Endometrial microvascular endothelial cells (primary cell): ENCODE data around the gene PHC2. TPM values are rescaled to one million over a fixed set of nuclear protein-coding genes. Genes with fewer than 3 reads are reported as not detected.
"Not testable (repeated sequence)": the region's sequence is repeated elsewhere in the genome, so short reads cannot be mapped to it uniquely, and the experiment has no call there.

Source experiments
- in situ Hi-C: cut with HindIII; loops from 2 replicates; pipeline ENCODE4 v1.10.0; 2017; ENCODE audit warnings: low sequenced_read_pairs, low pct_unique_long_range_greater_than_20kb; ENCODE audit errors: inconsistent ontology term
- total RNA-seq: library from RNA; depleted of rRNA; stranded (reverse); fragments of >200 nt; gene quantifications from one replicate; pipeline ENCODE4 v1.2.3, GENCODE V29; 2015; ENCODE audit errors: inconsistent ontology term

The PHC2 gene
- total RNA-seq, 1 donor from 2014 or later, result 112 TPM

- in situ Hi-C loops, result no loop called here
Observed at GRCh38 chr1:33292726-33293340, 138.1 kb downstream of the PHC2 start.

- in situ Hi-C loops, result not testable (repeated sequence)
Observed at GRCh38 chr1:33290615-33291014, 140.3 kb downstream of the PHC2 start.

DNA sequence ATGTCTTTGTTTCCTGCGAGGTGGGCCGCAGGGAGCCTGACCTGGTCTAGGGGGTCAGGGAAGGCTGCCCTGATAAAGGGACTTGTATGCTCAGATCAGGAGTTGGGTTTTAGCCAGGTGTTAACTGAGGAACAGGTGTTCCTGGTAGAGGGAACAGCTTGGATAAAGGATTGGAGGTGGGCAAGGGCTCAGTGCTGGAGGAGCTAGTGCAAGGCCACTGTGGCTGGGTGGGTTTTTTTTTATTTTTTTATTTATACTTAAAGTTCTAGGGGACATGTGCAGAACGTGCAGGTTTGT lies 141.1 kb downstream of the PHC2 start:
- in situ Hi-C loops, result no loop called here

DNA sequence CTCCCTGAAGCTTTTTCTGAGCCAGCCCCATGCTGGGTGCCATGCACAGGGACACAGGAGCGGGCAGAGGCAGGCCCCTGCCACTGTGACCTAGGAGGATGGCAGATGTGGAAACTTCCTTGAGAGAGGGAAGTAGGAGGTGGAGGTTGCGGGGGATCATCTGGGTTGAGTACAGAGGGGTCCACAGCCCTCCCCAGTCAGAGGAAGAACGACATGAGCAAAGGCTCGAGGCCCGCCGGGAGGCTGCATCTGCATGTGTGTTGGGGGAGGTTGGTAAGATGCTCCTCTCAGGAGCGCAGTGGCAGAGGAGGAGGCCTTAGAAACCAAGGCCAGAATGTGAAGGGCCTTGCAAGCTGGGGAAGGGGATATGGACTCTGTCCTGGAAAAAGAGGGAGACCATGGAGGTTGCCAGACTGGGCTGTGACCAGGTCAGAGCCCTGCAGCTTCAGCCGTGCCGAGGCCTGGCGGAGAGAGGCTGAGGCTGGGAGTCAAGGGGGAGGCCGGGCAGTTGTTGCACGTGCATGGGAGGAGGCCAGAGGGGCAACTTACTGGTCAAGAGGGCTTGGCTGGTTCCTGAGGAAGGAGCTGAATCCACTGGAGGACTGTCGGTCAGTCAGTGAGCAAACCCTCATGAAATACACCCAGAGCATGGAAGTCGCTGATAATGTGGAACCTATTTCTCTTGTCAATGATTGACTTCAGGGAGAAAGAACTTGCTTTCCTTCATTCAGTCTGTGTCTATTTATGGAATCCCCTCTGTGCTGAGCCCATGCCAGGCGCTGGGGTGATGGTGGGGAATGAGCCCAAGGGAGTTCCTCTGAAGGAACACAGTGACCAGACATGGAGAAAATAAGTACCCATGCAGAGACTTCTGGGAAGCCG lies 141.7 kb downstream of the PHC2 start:
- in situ Hi-C loops, result no loop called here

DNA sequence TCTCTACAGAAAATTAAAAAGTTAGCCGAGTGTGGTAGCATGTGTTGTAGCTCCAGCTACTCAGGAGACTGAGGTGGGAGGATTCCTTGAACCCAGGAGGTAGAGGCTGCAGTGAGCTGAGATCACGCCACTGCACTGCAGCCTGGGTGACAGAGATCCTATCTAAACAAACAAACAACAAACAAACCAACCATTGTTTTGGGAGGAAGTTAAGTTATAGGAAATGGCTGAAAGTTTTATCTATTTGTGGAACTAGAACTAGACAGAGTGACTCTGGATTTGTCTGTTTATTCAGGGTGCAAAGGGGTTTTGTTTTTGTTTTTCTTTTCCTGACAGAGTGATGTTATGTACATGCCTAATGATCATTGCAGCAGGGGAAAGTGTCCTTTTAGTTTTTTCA lies 143.6 kb downstream of the PHC2 start:
- in situ Hi-C loops, result no loop called here

DNA sequence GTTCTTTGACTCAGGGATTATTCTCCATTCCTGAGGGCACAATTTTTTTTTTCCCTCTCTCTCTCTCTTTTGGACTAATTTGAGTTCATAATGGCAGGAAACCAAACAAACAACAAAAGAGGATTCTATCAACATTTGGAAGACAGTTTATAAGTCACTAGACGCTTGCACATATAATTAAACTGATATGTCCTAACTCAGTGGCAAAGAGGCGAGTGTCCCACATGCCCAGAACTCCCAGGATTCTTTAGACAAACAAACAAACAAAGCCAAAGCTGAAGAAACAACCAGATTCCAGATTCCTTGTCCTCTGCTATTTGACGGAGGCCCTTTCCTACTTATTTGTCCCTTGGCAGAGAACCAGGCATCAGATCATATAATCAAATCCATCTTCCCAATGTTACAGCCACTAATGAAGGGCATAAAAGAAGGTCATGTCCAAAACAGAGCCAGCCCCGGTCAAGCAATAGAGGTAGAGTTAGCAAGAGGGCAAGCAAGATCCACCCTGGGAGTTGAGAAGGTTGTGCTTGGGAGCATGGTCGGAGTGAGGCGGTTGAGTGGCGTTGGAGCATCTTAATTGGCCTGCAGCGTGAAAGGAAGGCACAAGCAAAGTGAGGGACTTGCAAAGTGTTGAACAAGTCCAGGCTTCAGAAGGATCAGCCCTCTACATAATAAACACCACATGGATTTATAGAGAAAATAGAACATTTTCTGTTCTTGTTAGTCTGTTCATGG lies 144.3 kb downstream of the PHC2 start:
- in situ Hi-C loops, result no loop called here

DNA sequence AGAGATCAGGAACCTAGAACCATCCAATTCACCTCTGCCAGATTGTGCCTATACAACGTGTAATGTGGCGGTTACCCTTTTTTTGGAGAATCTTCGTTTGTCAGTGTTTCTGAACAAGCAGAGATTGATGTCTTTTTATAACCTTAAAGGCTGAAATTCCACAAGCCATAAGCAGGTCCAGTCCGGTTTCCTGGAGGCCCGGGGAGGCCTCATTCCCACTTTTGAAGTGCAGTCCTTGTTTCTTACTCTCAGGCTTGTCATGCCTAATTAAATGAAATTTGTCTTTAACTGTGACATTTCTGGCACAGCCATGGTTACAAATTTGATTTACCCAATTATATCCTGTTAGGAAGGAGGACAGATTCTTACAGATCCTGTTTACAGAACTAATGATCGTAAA lies 146.8 kb downstream of the PHC2 start:
- in situ Hi-C loops, result no loop called here

DNA sequence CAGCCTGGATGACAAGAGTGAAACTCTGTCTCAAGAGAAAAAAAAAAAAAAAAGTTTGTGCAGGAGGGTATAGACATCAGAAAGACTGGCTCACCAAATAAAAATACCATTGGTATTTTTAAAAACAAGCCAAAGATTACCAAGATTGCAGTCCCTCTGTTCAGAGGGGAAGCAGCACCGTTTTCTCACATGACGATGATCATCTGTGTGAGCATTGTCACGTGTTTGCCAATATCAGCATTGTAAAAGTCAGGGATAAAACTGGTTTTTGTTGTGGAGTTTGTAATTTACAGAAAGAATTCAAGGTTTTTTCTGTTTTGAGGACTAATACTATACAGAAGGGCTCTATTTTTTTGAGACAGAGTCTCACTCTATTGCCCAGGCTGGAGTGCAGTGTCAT lies 148.1 kb downstream of the PHC2 start:
- in situ Hi-C loops, result no loop called here

- in situ Hi-C loops, result no loop called here
Observed at GRCh38 chr1:33281554-33282303, 149.2 kb downstream of the PHC2 start.

DNA sequence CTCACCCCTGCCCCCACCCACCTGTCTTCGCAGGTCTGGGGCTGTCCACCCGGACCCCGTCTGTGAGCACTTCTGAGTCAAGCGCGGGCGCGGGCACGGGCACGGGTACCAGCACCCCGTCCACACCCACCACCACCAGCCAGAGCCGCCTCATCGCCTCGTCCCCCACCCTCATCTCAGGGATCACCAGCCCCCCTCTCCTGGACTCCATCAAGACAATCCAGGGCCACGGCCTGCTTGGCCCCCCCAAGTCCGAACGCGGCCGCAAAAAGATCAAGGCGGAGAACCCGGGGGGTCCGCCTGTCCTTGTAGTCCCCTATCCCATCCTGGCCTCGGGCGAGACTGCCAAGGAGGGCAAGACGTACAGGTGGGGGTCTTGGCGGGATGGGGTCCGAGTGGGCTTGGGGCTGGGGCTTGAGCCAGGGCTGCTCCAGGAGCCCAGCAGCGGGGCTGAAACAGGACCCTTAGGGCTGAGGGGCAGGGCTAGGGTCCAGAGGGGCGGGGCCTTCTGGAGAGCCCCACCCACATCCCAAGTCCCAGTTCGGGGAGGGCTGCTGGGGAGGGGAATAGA lies 150.7 kb downstream of the PHC2 start:
- in situ Hi-C loops, result no loop called here

DNA sequence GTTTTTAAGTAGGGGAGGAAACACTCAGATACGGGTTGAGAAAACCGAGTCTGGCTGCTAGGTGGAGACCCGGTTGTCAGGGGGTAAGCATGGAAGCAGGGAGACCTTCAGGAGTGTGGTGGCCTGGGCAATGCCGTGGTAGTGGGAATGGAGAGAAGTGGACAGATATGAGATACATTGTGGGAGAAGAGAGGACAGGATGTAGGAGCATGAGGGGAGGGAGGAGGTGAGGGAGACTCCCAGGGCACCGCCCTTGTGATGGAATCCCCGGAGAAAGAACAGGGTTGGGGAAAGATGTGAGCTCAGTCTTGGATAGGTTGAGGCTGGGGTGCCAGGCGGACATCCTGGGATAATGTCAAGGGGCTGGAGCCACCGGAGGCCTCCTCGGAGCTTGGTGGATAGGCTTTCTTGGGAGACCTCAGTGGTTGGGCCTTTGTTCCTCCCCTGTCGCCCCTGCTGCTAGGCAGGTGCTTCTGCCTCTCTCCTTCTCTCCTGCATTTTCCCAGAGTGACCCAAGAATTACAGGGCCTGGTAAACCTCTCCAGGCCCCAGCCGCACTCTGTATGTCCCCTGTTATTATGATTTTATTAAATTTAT lies 153.3 kb downstream of the PHC2 start:
- in situ Hi-C loops, result no loop called here

- in situ Hi-C loops, result no loop called here
Observed at GRCh38 chr1:33276573-33277298, 154.2 kb downstream of the PHC2 start.

DNA sequence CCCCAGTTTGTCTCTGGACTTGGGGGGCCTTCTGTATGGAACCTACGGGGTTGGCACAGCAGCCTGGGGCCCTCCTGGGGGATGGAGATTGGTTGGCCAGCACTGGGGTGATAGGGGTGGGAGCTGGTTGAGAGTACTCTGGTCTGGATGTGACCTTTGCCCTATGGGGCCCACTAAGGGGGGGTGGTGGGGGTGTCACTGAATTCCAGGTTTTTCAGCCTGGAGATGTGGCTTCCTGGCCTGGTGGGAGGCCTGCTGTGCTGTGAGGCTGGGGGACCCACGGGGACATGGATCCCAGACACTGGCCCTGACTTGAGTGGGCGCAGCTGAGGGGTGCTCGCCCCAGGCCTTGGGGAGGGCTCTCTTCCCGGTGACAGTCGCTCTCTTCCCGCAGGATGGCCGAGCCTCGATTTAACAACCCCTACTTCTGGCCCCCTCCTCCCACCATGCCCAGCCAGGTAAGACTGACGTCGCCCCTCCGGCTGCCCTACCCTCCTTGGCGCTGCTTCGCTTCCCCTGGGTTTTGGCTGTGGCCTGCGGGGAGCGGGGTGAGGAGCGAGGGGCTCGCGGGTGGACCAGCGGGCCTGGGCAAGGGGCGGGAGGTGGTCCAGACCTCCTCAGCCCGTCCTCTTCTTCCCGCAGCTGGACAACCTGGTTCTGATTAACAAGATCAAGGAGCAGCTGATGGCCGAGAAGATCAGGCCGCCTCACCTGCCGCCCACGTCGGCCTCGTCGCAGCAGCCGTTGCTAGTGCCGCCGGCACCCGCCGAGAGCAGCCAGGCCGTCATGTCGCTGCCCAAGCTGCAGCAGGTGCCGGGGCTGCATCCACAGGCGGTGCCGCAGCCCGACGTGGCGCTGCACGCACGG lies 155.0 kb downstream of the PHC2 start:
- in situ Hi-C loops, result no loop called here

DNA sequence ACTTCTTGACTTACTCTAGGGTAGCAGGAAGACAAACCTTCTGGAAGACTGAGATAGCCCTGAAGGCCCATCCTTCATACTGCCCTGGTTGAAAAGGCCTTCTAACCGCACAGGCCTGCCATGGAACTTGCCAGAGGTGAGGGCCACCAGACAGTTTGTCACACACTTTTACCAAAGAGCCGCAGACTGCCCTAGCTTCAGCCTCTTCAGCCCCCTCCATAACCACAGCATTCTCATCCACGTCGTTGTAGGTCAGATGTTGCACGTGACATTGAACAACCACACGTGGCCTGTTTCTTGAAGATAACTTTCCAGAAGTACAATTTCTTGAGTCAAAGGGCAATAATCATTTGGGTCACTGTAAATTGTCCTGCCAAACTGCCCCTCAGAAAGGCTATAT lies 155.7 kb downstream of the PHC2 start:
- in situ Hi-C loops, result no loop called here

- in situ Hi-C loops, result no loop called here
Observed at GRCh38 chr1:33274446-33274845, 156.4 kb downstream of the PHC2 start.

- in situ Hi-C loops, result no loop called here
Observed at GRCh38 chr1:33273961-33274371, 156.9 kb downstream of the PHC2 start.
